Gastroesophageal sphincter (tissue), 4 donors: ENCODE results near the gene PRUNE2. TPM values are rescaled to one million over a fixed set of nuclear protein-coding genes. Genes with fewer than 3 reads are reported as not detected.
A peak's percentile ranks its signal among the peaks of the same experiment; 100 is the strongest.

Experiments used
- ATAC-seq: fragments of 150-250 bp; one replicate; pipeline ENCODE4 v1.9.1; 2016; ENCODE audit warnings: mild to moderate bottlenecking, moderate library complexity
- H3K27ac ChIP-seq, 4 donors: fragments of 200-600 bp; sonication (generic) in 3 of 4; 1 replicate in 3 of 4; 2 replicates in 1 of 4; pipeline ENCODE4 v1.5.1; 2016 to 2019
- H3K27me3 ChIP-seq: fragments of 200-600 bp; sonication (generic); one replicate; pipeline ENCODE4 v1.5.1; 2019
- H3K36me3 ChIP-seq, 2 donors: fragments of 200-600 bp; sonication (generic); one replicate each; pipeline ENCODE4 v1.5.1; 2019; ENCODE audit warnings: control low read depth in 1 of 2
- H3K4me1 ChIP-seq, 3 donors: fragments of 200-600 bp; sonication (generic); 1 replicate in 2 of 3; 2 replicates in 1 of 3; pipeline ENCODE4 v1.5.1; 2016 to 2019; ENCODE audit warnings: control low read depth in 2 of 3
- H3K4me3 ChIP-seq, 2 donors: fragments of 200-600 bp; sonication (generic); one replicate each; pipeline ENCODE4 v1.5.1; 2019; ENCODE audit warnings: mild to moderate bottlenecking in 1 of 2, moderate library complexity in 1 of 2
- H3K9me3 ChIP-seq, 3 donors: fragments of 200-600 bp; sonication (generic); one replicate each; pipeline ENCODE4 v1.5.1; 2017 to 2019; ENCODE audit warnings: control low read depth in 2 of 3
- EP300 ChIP-seq: sonication (generic); formaldehyde crosslinking; IDR thresholded peaks from one replicate; pipeline ENCODE4 v1.6.1; 2017; ENCODE audit warnings: antibody characterized with exemption, mild to moderate bottlenecking
- POLR2A ChIP-seq, 2 donors: fragments of 450-650 bp; IDR thresholded peaks; one replicate each; pipeline ENCODE4 v1.6.1; 2017; ENCODE audit warnings: antibody characterized with exemption in 2 of 2, mild to moderate bottlenecking in 2 of 2, moderate library complexity in 1 of 2
- POLR2AphosphoS5 ChIP-seq: sonication (generic); formaldehyde crosslinking; IDR thresholded peaks from one replicate; pipeline ENCODE4 v1.6.1; 2017; ENCODE audit warnings: antibody characterized with exemption
- WGBS, 2 donors: methylation state at CpG; one replicate each; pipeline ENCODE4 v1.1.5; 2018; ENCODE audit warnings: low coverage in 1 of 2; 5-methylcytosine and 5-hydroxymethylcytosine counted together
- total RNA-seq, 4 donors: library from RNA; depleted of rRNA; stranded (reverse); fragments of >200 nt; gene quantifications; one replicate each; pipeline ENCODE4 v1.1.0, GENCODE V29; 2016
- TF ChIP-seq, protein P1 (sequence below), 4 experiments: fragments of 200-600 bp in 2 of 4; fragments of 450-650 bp in 2 of 4; sonication (generic) in 1 of 4; IDR thresholded peaks; one replicate each; pipeline ENCODE4 v1.5.1; 2017 to 2019; ENCODE audit warnings: antibody characterized with exemption in 4 of 4, mild to moderate bottlenecking in 2 of 4, moderate library complexity in 2 of 4

The PRUNE2 gene
- total RNA-seq, 4 donors from 2014 or later = 561 to 930 (median 763) TPM

DNA sequence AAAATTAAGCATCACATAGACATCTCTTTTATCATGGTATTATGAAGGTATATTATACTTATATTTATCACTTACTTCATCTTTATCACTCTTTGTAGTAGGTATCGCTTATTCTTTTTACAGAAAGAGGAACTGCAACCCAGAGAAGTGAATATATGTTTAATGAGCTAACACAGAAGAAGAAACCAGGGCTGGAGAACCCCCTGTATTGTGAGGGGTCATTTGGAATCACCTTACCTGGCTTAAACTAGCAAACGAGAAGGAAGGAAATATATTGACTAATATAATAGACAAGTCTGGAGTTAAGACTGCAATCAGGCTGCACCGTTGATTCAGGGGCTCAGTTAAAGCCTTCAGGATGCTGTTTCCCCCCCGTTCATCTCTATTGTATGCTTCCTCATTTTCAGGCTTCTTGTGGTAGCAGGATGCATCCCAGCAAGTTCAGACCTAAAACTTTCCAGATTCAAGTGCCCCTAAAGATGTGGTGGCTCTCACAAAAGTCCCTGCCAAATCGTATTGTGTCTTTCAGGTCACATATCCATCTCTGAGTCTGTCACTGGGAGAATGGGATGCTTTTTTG, 300.5 kb downstream of the PRUNE2 start:
- ATAC-seq = no peak
- peaks cover 0 to 15% (median 0%) of the 10 kb centered on the region in 3 donors for H3K4me1 ChIP-seq
- no peak overlapping the region for H3K4me3 ChIP-seq
- H3K27me3 ChIP-seq = peaks cover 6% of the 10 kb centered on the region
- no peaks in the 10 kb centered on the region for H3K9me3 ChIP-seq
- TF ChIP-seq POLR2AphosphoS5 (no peak), EP300 (no peak), POLR2A (IDR thresholded peaks at IDR 0.05) (no peak)
- TF ChIP-seq, protein P1, sequence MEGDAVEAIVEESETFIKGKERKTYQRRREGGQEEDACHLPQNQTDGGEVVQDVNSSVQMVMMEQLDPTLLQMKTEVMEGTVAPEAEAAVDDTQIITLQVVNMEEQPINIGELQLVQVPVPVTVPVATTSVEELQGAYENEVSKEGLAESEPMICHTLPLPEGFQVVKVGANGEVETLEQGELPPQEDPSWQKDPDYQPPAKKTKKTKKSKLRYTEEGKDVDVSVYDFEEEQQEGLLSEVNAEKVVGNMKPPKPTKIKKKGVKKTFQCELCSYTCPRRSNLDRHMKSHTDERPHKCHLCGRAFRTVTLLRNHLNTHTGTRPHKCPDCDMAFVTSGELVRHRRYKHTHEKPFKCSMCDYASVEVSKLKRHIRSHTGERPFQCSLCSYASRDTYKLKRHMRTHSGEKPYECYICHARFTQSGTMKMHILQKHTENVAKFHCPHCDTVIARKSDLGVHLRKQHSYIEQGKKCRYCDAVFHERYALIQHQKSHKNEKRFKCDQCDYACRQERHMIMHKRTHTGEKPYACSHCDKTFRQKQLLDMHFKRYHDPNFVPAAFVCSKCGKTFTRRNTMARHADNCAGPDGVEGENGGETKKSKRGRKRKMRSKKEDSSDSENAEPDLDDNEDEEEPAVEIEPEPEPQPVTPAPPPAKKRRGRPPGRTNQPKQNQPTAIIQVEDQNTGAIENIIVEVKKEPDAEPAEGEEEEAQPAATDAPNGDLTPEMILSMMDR (IDR thresholded peaks at IDR 0.05) = no peak
- 72 to 85% methylated on average over 4 to 5 of the region's 5 CpGs for WGBS, 2 donors
- no peaks in the 10 kb centered on the region for H3K36me3 ChIP-seq
- no peak overlapping the region for H3K27ac ChIP-seq

DNA sequence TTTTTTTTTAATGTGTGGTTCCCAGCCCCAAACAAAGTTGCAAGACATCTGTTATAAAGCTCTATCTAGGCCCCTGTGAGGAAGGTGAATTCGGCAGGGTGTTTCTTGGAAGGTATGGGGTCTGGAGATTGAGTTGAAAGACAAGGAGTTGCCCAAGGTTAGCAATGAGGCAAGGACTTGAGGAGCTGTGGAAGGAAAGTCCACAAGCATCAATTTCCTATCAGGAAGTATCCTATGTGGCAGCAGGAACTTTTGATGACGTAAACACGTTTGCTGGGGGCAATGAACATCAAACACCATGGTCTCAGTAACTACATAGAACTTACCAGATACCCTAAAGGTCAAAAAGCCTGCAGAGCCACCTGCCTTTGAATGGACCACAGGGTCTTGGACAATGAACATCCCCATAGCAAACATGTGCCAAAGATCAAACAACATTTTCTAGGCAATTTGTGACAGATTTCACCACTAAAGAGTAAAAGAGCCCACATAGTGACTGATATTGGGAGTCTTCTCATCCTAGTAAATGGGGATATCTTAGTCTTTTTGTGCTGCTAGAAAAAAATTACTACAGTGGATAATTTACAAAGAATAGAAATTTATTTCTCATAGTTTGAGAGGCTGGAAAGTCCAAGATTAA, 301.9 kb downstream of the PRUNE2 start:
- TF ChIP-seq POLR2A (IDR thresholded peaks at IDR 0.05) (no peak), POLR2AphosphoS5 (no peak), EP300 (no peak)
- TF ChIP-seq, protein P1 (IDR thresholded peaks at IDR 0.05) = no peak
- Histone ChIP-seq H3K36me3 (no peaks in the 10 kb centered on the region), H3K9me3 (no peaks in the 10 kb centered on the region), H3K27ac (no peak overlapping the region), H3K27me3 (peaks cover 6% of the 10 kb centered on the region), H3K4me3 (no peak overlapping the region), H3K4me1 (peaks cover 0 to 1% (median 0%) of the 10 kb centered on the region in 3 donors)
- ATAC-seq = no peak
- WGBS, 2 donors = 74 to 86% methylated on average over 3 of the region's 3 CpGs

DNA sequence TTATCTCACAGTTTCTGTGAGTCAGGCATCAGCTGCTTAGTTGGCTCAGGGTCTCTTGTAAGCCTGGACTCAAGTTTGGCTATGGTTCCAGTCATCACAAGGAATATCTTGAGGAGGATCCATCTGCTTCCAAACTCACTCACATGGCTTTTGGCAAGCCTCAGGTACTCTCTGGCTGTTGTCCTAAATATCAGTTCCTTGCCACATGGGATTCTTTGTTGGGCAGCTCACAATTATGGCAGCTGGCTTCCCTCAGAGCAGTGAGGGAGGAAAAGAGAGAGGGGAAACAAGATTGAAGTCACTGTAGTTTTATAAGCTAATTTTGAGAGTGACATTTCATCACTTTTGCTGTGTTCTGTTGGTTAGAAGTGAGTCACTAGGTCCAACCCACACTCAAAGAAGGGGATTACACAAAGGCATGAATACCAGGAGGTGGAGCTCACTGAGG, 302.4 kb downstream of the PRUNE2 start:
- Histone ChIP-seq H3K27me3 (peaks cover 6% of the 10 kb centered on the region), H3K4me1 (no peaks in the 10 kb centered on the region), H3K9me3 (no peaks in the 10 kb centered on the region), H3K4me3 (no peak overlapping the region), H3K27ac (no peak overlapping the region), H3K36me3 (no peaks in the 10 kb centered on the region)
- ATAC-seq = peak; percentile 69
- TF ChIP-seq, protein P1 (IDR thresholded peaks at IDR 0.05) = no peak
- TF ChIP-seq POLR2AphosphoS5 = no peak
- TF ChIP-seq POLR2A (IDR thresholded peaks at IDR 0.05) = no peak
- no peak for TF ChIP-seq EP300

DNA sequence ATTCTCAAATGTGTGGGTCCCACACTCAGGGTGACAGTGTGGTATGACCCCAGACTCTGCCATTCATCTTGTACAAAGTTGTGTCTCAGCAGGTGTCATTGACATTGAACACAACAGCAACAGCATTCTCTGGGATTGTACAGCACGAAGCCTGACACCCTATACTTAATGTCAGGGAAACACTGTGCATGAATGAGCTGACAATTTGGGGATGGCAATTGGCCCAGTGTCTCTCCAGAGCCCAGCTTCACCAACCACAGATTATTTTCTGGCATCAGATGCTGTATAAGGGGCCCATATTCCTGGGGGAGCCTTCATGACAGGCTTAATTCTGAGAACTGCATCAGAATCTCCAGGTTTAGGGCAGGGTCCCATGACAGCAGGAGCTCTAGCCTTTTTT, 303.7 kb downstream of the PRUNE2 start:
- Histone ChIP-seq H3K4me3 (no peak overlapping the region), H3K27ac (no peak overlapping the region), H3K4me1 (no peaks in the 10 kb centered on the region), H3K27me3 (peaks cover 14% of the 10 kb centered on the region), H3K36me3 (no peaks in the 10 kb centered on the region), H3K9me3 (no peaks in the 10 kb centered on the region)
- no peak for TF ChIP-seq POLR2A (IDR thresholded peaks at IDR 0.05)
- TF ChIP-seq POLR2AphosphoS5 = no peak
- TF ChIP-seq, protein P1 (IDR thresholded peaks at IDR 0.05) = no peak
- TF ChIP-seq EP300 = no peak
- no peak for ATAC-seq
- 67 to 83% methylated on average over 1 of the region's 1 CpG for WGBS, 2 donors
